NCI-H748 (cell line): Measurements from ENCODE around the gene GJA4.
A peak's percentile ranks its signal among the peaks of the same experiment; 100 is the strongest.
"Not testable (repeated sequence)": the region's sequence is repeated elsewhere in the genome, so short reads cannot be mapped to it uniquely, and the experiment has no call there.

ENCODE experiments used
- DNase-seq: peaks from one replicate; lab custom pipeline; 2025; ENCODE audit not compliant: unreplicated experiment; lab: John Stamatoyannopoulos, UW

Gene GJA4

GRCh38 chr1:34787461-34788420 is 5.1 kb upstream of the GJA4 start:
- DNase-seq: peak; percentile 32

- DNase-seq: no peak
Observed at GRCh38 chr1:34790985-34791384, 1.8 kb upstream of the GJA4 start.

- DNase-seq: no peak
Observed at GRCh38 chr1:34792424-34792823, 375 bp upstream of the GJA4 start.

GRCh38 chr1:34794001-34794789 is 1.4 kb downstream of the GJA4 start:
- DNase-seq: no peak

- no peak for DNase-seq
Observed at GRCh38 chr1:34794790-34795180, 2.0 kb downstream of the GJA4 start.

GRCh38 chr1:34795916-34796315 is 3.1 kb downstream of the GJA4 start:
- no peak for DNase-seq

GRCh38 chr1:34796990-34797389 is 4.2 kb downstream of the GJA4 start:
- no peak for DNase-seq

- no peak for DNase-seq
Observed at GRCh38 chr1:34800214-34800613, 7.4 kb downstream of the GJA4 start.

GRCh38 chr1:34803770-34804169 is 11.0 kb downstream of the GJA4 start:
- no peak for DNase-seq

- DNase-seq: no peak
Observed at GRCh38 chr1:34806396-34806795, 13.6 kb downstream of the GJA4 start.

GRCh38 chr1:34808051-34808810 is 15.4 kb downstream of the GJA4 start:
- no peak for DNase-seq

- DNase-seq: not testable (repeated sequence)
Observed at GRCh38 chr1:34810781-34811180, 18.0 kb downstream of the GJA4 start.

- no peak for DNase-seq
Observed at GRCh38 chr1:34816332-34816731, 23.5 kb downstream of the GJA4 start.

GRCh38 chr1:34816778-34817177 is 24.0 kb downstream of the GJA4 start:
- DNase-seq: no peak

GRCh38 chr1:34818862-34819261 is 26.1 kb downstream of the GJA4 start:
- DNase-seq: not testable (repeated sequence)

GRCh38 chr1:34822202-34822601 is 29.4 kb downstream of the GJA4 start:
- no peak for DNase-seq

- DNase-seq: no peak
Observed at GRCh38 chr1:34824817-34825454, 32.1 kb downstream of the GJA4 start.

GRCh38 chr1:34825455-34826091 is 32.8 kb downstream of the GJA4 start:
- peak; percentile 33 for DNase-seq

- DNase-seq: no peak
Observed at GRCh38 chr1:34827341-34827941, 34.6 kb downstream of the GJA4 start.

- DNase-seq: no peak
Observed at GRCh38 chr1:34828611-34829010, 35.8 kb downstream of the GJA4 start.
